ENCODE measurements around the gene ZFP42.
"Not testable (repeated sequence)": the region's sequence is repeated elsewhere in the genome, so short reads cannot be mapped to it uniquely, and the experiment has no call there.

ZFP42 gene

GRCh38 chr4:188021548-188022249 is 26.1 kb downstream of the ZFP42 start:
- no peak for DNase-seq (ENCODE audit: low spot score)

GRCh38 chr4:188023682-188024081 is 28.1 kb downstream of the ZFP42 start:
- DNase-seq (ENCODE audit: low spot score) = no peak

GRCh38 chr4:188025476-188025875 is 29.9 kb downstream of the ZFP42 start:
- DNase-seq (ENCODE audit: low spot score) = no peak

GRCh38 chr4:188029114-188029513 is 33.5 kb downstream of the ZFP42 start:
- DNase-seq (ENCODE audit: low spot score) = no peak

- DNase-seq (ENCODE audit: low spot score) = peak; percentile 72
Measured at GRCh38 chr4:188030401-188030800, 34.8 kb downstream of the ZFP42 start.

GRCh38 chr4:188031751-188032150 is 36.2 kb downstream of the ZFP42 start:
- no peak for DNase-seq (ENCODE audit: low spot score)

- no peak for DNase-seq (ENCODE audit: low spot score)
Measured at GRCh38 chr4:188032170-188032569, 36.6 kb downstream of the ZFP42 start.

GRCh38 chr4:188032583-188032982 is 37.0 kb downstream of the ZFP42 start:
- DNase-seq (ENCODE audit: low spot score) = no peak

- DNase-seq (ENCODE audit: low spot score) = no peak
Measured at GRCh38 chr4:188037003-188037713, 41.6 kb downstream of the ZFP42 start.

- no peak for DNase-seq (ENCODE audit: low spot score)
Measured at GRCh38 chr4:188041721-188042120, 46.1 kb downstream of the ZFP42 start.

- DNase-seq (ENCODE audit: low spot score) = no peak
Measured at GRCh38 chr4:188042191-188042590, 46.6 kb downstream of the ZFP42 start.

- DNase-seq (ENCODE audit: low spot score) = no peak
Measured at GRCh38 chr4:188043154-188043553, 47.6 kb downstream of the ZFP42 start.

GRCh38 chr4:188045461-188045860 is 49.9 kb downstream of the ZFP42 start:
- DNase-seq (ENCODE audit: low spot score) = not testable (repeated sequence)

- no peak for DNase-seq (ENCODE audit: low spot score)
Measured at GRCh38 chr4:188046657-188047056, 51.1 kb downstream of the ZFP42 start.

GRCh38 chr4:188053302-188053701 is 57.7 kb downstream of the ZFP42 start:
- DNase-seq (ENCODE audit: low spot score) = no peak
